RPMI7951 (cell line): ENCODE measurements around the gene S100A13. TPM values are rescaled to one million over a fixed set of nuclear protein-coding genes. Genes with fewer than 3 reads are reported as not detected.

Source experiments
- DNase-seq: peaks from one replicate; pipeline ENCODE4 v3.0.0-alpha.2; 2012; ENCODE audit warnings: low read depth
- total RNA-seq: library from RNA; depleted of rRNA; stranded (reverse); fragments of >200 nt; shearing (Covaris generic); gene quantifications from 2 replicates; pipeline ENCODE4 v1.2.3, GENCODE V29; 2014

Gene S100A13
- total RNA-seq, 1 experiment from 2014 or later, result 571 TPM

- DNase-seq, result no peak
Observed at GRCh38 chr1:153626477-153626903, 815 bp downstream of the S100A13 start.

GRCh38 chr1:153624965-153625611 lies 2.2 kb downstream of the S100A13 start:
- DNase-seq, result no peak

GRCh38 chr1:153623101-153623500 lies 4.2 kb downstream of the S100A13 start:
- no peak for DNase-seq

- no peak for DNase-seq
Observed at GRCh38 chr1:153619171-153619570, 8.1 kb downstream of the S100A13 start.

- no peak for DNase-seq
Observed at GRCh38 chr1:153617663-153618062, 9.6 kb downstream of the S100A13 start.

- no peak for DNase-seq
Observed at GRCh38 chr1:153616917-153617311, 10.4 kb downstream of the S100A13 start.

- DNase-seq, result no peak
Observed at GRCh38 chr1:153616144-153616916, 11.0 kb downstream of the S100A13 start, which contains the start of gene S100A14. TSS of gene S100A14 (minus strand) at chr1:153616325. CDS start at chr1:153615858, 467 bp downstream.

GRCh38 chr1:153615406-153615805 lies 11.9 kb downstream of the S100A13 start:
- no peak for DNase-seq

GRCh38 chr1:153614906-153615305 lies 12.4 kb downstream of the S100A13 start:
- no peak for DNase-seq

GRCh38 chr1:153614189-153614900 lies 13.0 kb downstream of the S100A13 start:
- no peak for DNase-seq

GRCh38 chr1:153613406-153613805 lies 13.9 kb downstream of the S100A13 start:
- DNase-seq, result no peak

- peak; percentile 65 for DNase-seq
Observed at GRCh38 chr1:153612755-153613331, 14.5 kb downstream of the S100A13 start, which contains the start of gene S100A16. TSS of gene S100A16 (minus strand) at chr1:153613137. CDS start at chr1:153608151, 4,986 bp downstream.

GRCh38 chr1:153612111-153612754 lies 15.1 kb downstream of the S100A13 start:
- DNase-seq, result no peak

GRCh38 chr1:153611356-153611755 lies 15.9 kb downstream of the S100A13 start:
- DNase-seq, result no peak

- DNase-seq, result no peak
Observed at GRCh38 chr1:153610811-153611301, 16.4 kb downstream of the S100A13 start.

- DNase-seq, result peak; percentile 81
Observed at GRCh38 chr1:153610334-153610733, 17.0 kb downstream of the S100A13 start.

- DNase-seq, result no peak
Observed at GRCh38 chr1:153609585-153609907, 17.8 kb downstream of the S100A13 start.

GRCh38 chr1:153608742-153609584 lies 18.3 kb downstream of the S100A13 start:
- peak; percentile 99 for DNase-seq

GRCh38 chr1:153608089-153608682 lies 19.1 kb downstream of the S100A13 start:
- no peak for DNase-seq

GRCh38 chr1:153607381-153607780 lies 19.9 kb downstream of the S100A13 start:
- no peak for DNase-seq
